HEK293T (cell line): Measurements from ENCODE around the gene TBC1D5.

Experiments used
- ARNT ChIP-seq: fragments of 450-650 bp; IDR thresholded peaks from 2 replicates; pipeline ENCODE4 v1.6.1; 2017; ENCODE audit warnings: mild to moderate bottlenecking
- BHLHE40 ChIP-seq: fragments of 450-650 bp; IDR thresholded peaks from 2 replicates; pipeline ENCODE4 v1.6.1; 2016; ENCODE audit warnings: mild to moderate bottlenecking, moderate library complexity, borderline replicate concordance
- CTBP1 ChIP-seq: fragments of 450-650 bp; IDR thresholded peaks from 2 replicates; pipeline ENCODE4 v1.6.1; 2016; ENCODE audit warnings: borderline replicate concordance
- ELF4 ChIP-seq: fragments of 450-650 bp; IDR thresholded peaks from 2 replicates; pipeline ENCODE4 v1.6.1; 2017; ENCODE audit warnings: antibody characterized with exemption
- FOXK2 ChIP-seq: fragments of 450-650 bp; IDR thresholded peaks from 2 replicates; pipeline ENCODE4 v1.6.1; 2016; ENCODE audit warnings: mild to moderate bottlenecking
- FOXM1 ChIP-seq: fragments of 450-650 bp; IDR thresholded peaks from 2 replicates; pipeline ENCODE4 v1.6.1; 2017; ENCODE audit warnings: mild to moderate bottlenecking, borderline replicate concordance
- HDGF ChIP-seq: fragments of 450-650 bp; IDR thresholded peaks from 2 replicates; pipeline ENCODE4 v1.6.1; 2017; ENCODE audit warnings: antibody characterized with exemption, borderline replicate concordance
- LEF1 ChIP-seq: fragments of 450-650 bp; IDR thresholded peaks from 2 replicates; pipeline ENCODE4 v1.6.1; 2017; ENCODE audit warnings: mild to moderate bottlenecking, borderline replicate concordance
- NFRKB ChIP-seq: fragments of 450-650 bp; IDR thresholded peaks from 2 replicates; pipeline ENCODE4 v1.6.1; 2016; ENCODE audit warnings: mild to moderate bottlenecking, moderate library complexity
- PKNOX1 ChIP-seq: fragments of 450-650 bp; IDR thresholded peaks from 2 replicates; pipeline ENCODE4 v1.6.1; 2016
- SP1 ChIP-seq: fragments of 450-650 bp; IDR thresholded peaks from 2 replicates; pipeline ENCODE4 v1.6.1; 2017
- SUZ12 ChIP-seq: fragments of 450-650 bp; IDR thresholded peaks from 2 replicates; pipeline ENCODE4 v1.6.1; 2016; ENCODE audit warnings: mild to moderate bottlenecking
- ZNF384 ChIP-seq: fragments of 450-650 bp; IDR thresholded peaks from 2 replicates; pipeline ENCODE4 v1.6.1; 2016

GRCh38 chr3:17602126-17602525 lies 140.3 kb downstream of the TBC1D5 start:
- no peak for TF ChIP-seq PKNOX1
- no peak for TF ChIP-seq FOXK2
- no peak for TF ChIP-seq FOXM1
- no peak for TF ChIP-seq SUZ12
- no peak for TF ChIP-seq CTBP1
- TF ChIP-seq SP1 = no peak
- TF ChIP-seq LEF1 = no peak
- no peak for TF ChIP-seq ARNT
- TF ChIP-seq HDGF = no peak
- no peak for TF ChIP-seq BHLHE40
- no peak for TF ChIP-seq ZNF384
- no peak for TF ChIP-seq ELF4
- TF ChIP-seq NFRKB = no peak
